ENCODE results near the gene MCRS1.

DNA sequence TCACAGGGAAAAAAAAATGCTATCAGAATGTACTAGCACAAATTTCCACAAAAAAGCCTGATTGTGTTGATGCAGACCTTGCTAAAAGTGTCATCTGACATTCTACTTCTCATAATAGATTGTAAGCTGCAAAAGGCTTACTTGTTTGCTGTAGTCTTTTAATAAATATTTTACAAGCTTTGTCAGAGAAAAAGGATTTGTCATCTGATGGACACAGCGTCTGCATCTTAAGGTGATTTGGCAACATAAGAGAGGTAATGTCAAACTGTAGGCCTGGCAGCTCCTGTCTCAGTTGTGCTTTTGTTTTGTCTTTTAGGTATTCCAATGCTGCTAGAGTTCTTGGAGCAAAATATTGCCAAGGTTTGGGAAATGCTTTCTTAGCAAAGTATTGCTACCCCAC lies 55.4 kb downstream of the MCRS1 start:
- TF ChIP-seq, protein P1, sequence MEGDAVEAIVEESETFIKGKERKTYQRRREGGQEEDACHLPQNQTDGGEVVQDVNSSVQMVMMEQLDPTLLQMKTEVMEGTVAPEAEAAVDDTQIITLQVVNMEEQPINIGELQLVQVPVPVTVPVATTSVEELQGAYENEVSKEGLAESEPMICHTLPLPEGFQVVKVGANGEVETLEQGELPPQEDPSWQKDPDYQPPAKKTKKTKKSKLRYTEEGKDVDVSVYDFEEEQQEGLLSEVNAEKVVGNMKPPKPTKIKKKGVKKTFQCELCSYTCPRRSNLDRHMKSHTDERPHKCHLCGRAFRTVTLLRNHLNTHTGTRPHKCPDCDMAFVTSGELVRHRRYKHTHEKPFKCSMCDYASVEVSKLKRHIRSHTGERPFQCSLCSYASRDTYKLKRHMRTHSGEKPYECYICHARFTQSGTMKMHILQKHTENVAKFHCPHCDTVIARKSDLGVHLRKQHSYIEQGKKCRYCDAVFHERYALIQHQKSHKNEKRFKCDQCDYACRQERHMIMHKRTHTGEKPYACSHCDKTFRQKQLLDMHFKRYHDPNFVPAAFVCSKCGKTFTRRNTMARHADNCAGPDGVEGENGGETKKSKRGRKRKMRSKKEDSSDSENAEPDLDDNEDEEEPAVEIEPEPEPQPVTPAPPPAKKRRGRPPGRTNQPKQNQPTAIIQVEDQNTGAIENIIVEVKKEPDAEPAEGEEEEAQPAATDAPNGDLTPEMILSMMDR (IDR thresholded peaks at IDR 0.05 in 4 of 5, conservative IDR thresholded peaks at IDR 0.05 in 1 of 5) = no peak
- TF ChIP-seq POLR2A (IDR thresholded peaks at IDR 0.05) = no peak
